A673 (cell line): ENCODE results near the gene MTX1. TPM values are rescaled to one million over a fixed set of nuclear protein-coding genes. Genes with fewer than 3 reads are reported as not detected.

Experiments
- Bru-seq: library from RNA; stranded (reverse); fragments of 400-500 nt; gene quantifications from one replicate; lab custom pipeline; 2021; lab: Mats Ljungman, UMichigan
- BruChase-seq, 2 experiments: library from RNA; stranded (reverse); fragments of 400-500 nt; gene quantifications; one replicate each; lab custom pipeline; 2021; lab: Mats Ljungman, UMichigan
- BruUV-seq: library from RNA; stranded (reverse); fragments of 400-500 nt; replicated peaks from 2 replicates; lab custom pipeline; 2021; lab: Mats Ljungman, UMichigan
- CTCF ChIA-PET: fragments of 300-600 bp; sonication (Branson Sonifier 250); formaldehyde crosslinking; loops from one replicate; lab custom pipeline; 2022; ENCODE audit warnings: antibody characterized with exemption; lab: Charles Lee
- POLR2A ChIA-PET: fragments of 300-600 bp; sonication (Branson Sonifier 250); formaldehyde crosslinking; loops from one replicate; lab custom pipeline; 2022; ENCODE audit warnings: antibody characterized with exemption; ENCODE audit not compliant: low non-redundant PET; lab: Charles Lee
- DNase-seq: peaks from one replicate; pipeline ENCODE4 v3.0.0-alpha.2; 2015; ENCODE audit warnings: low spot score
- H3K27ac ChIP-seq: fragments of 200-600 bp; sonication (generic); 2 replicates; pipeline ENCODE4 v1.5.1; 2016; ENCODE audit warnings: mixed run types, low read depth, mild to moderate bottlenecking, mixed read lengths, antibody characterized with exemption, low read length; ENCODE audit not compliant: poor library complexity, severe bottlenecking
- H3K27me3 ChIP-seq: fragments of 200-600 bp; sonication (generic); replicated peaks from 2 replicates; pipeline ENCODE4 v1.6.1; 2017; ENCODE audit warnings: mixed run types, low read depth, mild to moderate bottlenecking, mixed read lengths, antibody characterized with exemption, low read length; ENCODE audit not compliant: insufficient read depth, poor library complexity
- H3K36me3 ChIP-seq: fragments of 200-600 bp; sonication (generic); 2 replicates; pipeline ENCODE4 v1.6.1; 2016; ENCODE audit warnings: mixed run types, mild to moderate bottlenecking, mixed read lengths, antibody characterized with exemption, low read length; ENCODE audit not compliant: insufficient read depth, poor library complexity, severe bottlenecking
- H3K4me1 ChIP-seq: fragments of 200-600 bp; sonication (generic); 2 replicates; pipeline ENCODE4 v1.6.1; 2017; ENCODE audit warnings: mixed run types, mild to moderate bottlenecking, mixed read lengths, antibody characterized with exemption, low read length; ENCODE audit not compliant: insufficient read depth, poor library complexity, severe bottlenecking
- H3K4me3 ChIP-seq: fragments of 200-600 bp; sonication (generic); 2 replicates; pipeline ENCODE4 v1.5.1; 2016; ENCODE audit warnings: low read depth, mixed run types, mild to moderate bottlenecking, mixed read lengths, low read length; ENCODE audit not compliant: poor library complexity, severe bottlenecking
- H3K9me3 ChIP-seq: fragments of 200-600 bp; sonication (generic); 2 replicates; pipeline ENCODE4 v1.6.1; 2016; ENCODE audit warnings: mixed run types, low read depth, mild to moderate bottlenecking, mixed read lengths, antibody characterized with exemption, low read length; ENCODE audit not compliant: poor library complexity, severe bottlenecking
- CTCF ChIP-seq: fragments of 300-800, 200-600 bp; sonication (generic); conservative IDR thresholded peaks from 2 replicates; pipeline ENCODE4 v1.5.1; 2017; ENCODE audit warnings: low read depth, mild to moderate bottlenecking, antibody characterized with exemption, low read length, moderate library complexity, mixed read lengths
- EZH2 ChIP-seq: fragments of 200-600 bp; sonication (generic); IDR thresholded peaks from 2 replicates; pipeline ENCODE4 v1.6.1; 2017; ENCODE audit warnings: borderline replicate concordance, low read depth, mild to moderate bottlenecking, mixed read lengths, antibody characterized with exemption, low read length; ENCODE audit not compliant: poor library complexity, severe bottlenecking
- intact Hi-C: fragments of 100-400 bp; cut with micrococcal nuclease; formaldehyde crosslinking; loops from one replicate; pipeline ENCODE4 v1.10.0; 2022; ENCODE audit not compliant: unreplicated experiment
- long read RNA-seq: library from polyadenylated mRNA; stranded (forward); transcript quantifications from one replicate; pipeline ENCODE4 v2.0.0, GENCODE V29; 2022
- total RNA-seq: library from RNA; stranded (reverse); gene quantifications from 2 replicates; pipeline ENCODE4 v1.2.3, GENCODE V29; 2021

The MTX1 gene
- total RNA-seq (65.2 and 75.9 TPM in 2 replicates), Bru-seq, nascent RNA (percentile 69 among the genes with signal in this experiment), BruChase-seq, experiment 1, labeled RNA remaining after a 2-hour chase (percentile 64 among the genes with signal in this experiment), BruChase-seq, experiment 2, labeled RNA remaining after a 6-hour chase (percentile 70 among the genes with signal in this experiment)
- long read RNA-seq, transcript MTX1-201 (7 exons, 1,441 nt): minor isoform, 9 of 153 reads
- long read RNA-seq, transcript MTX1-202 (8 exons, 1,632 nt): major isoform, 136 of 153 reads
- long read RNA-seq, partial matches to known transcripts: 3 of 153 reads
- long read RNA-seq, other reads (novel, unspliced or antisense): 5 of 153 reads

DNA sequence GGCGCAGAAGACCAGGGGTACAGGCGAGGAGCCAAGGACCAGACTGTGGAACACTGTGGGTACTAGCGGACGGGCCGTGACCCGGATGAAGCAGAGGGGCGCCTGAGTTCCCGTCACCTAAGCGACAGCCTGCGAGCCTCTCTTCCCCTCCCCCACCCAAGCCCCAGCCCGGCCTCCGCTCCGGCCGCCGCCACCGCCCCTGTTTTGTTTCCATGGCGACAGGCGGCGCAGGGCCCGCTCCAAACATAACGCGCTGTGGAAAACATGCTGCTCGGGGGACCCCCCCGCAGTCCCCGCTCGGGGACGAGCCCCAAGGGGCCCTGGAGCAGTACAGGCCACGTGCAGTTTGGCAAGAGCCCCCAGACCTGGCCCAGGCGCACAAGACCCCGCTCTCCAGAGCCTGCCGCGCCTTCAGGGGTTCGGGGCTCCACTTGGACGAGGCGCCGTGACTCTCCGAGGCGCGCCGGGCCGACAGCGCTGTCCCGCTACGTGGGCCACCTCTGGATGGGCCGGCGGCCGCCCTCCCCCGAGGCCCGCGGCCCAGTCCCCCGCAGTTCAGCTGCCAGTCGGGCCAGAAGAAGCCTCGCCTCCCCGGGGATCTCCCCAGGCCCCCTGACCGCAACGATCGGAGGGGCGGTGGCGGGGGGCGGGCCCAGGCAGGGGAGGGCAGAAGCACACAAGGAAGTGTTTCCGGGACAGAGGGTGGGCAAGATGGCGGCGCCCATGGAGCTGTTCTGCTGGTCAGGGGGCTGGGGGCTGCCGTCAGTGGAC, at the start of gene MTX1:
TSS of gene MTX1 (plus strand) at position 155 of the 771 bp plus-strand sequence. CDS start at position 265, 110 bp downstream.
- POLR2A ChIA-PET: interaction anchor here (0.5 to 0.7 kb wide), 2 partner anchors 12 to 18 kb away, joined by 3 to 4 read pairs; no protein-coding TSS in a partner anchor
- CTCF ChIA-PET: interaction anchor here (1.0 kb wide), 1 partner anchor 15 kb away, joined by 6 read pairs; no protein-coding TSS in a partner anchor
- BruUV-seq: no TSS peak
- peak; percentile 87 for DNase-seq
- peak within 1 kb of the TSS; percentile 95 for H3K4me3 ChIP-seq
- H3K27me3 ChIP-seq: no peaks in the 10 kb centered on the region
- peak within 1 kb of the TSS; percentile 93 for H3K27ac ChIP-seq
- TF ChIP-seq CTCF: no peak
- TF ChIP-seq EZH2: no peak
- no peaks in the 10 kb centered on the region for H3K36me3 ChIP-seq
- no peaks in the 10 kb centered on the region for H3K9me3 ChIP-seq
- H3K4me1 ChIP-seq: peaks cover 16% of the 10 kb centered on the region
- intact Hi-C loops: loop anchor here (5.0 to 10.0 kb wide), 3 partner anchors 34 to 386 kb away; partner anchors contain the start of gene RUSC1

DNA sequence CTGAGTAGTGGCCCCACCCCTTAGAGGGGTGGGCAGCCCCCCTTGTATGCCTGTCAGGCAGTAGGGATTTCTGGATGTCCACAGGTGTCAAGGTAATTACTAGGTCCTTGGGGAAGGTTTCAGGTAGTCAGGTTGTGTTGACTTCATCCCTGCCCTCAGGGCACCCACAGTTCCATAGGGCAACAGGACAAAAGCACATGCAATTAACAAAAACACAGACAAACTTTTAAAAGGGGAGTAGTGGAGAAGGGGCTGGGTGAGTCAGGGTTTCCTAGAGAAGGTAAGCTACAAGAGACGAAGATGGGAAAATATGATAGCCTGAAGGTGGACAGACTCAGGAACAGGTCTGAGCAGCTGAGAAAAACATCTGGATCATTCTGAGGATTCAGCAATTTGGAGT, 49.5 kb upstream of the MTX1 start:
- BruUV-seq: no TSS peak
- DNase-seq: no peak

More for the DNA sequence above, 49.5 kb upstream of the MTX1 start:
- Histone ChIP-seq H3K36me3 (no peaks in the 10 kb centered on the region), H3K27ac (no peak overlapping the region), H3K9me3 (no peaks in the 10 kb centered on the region), H3K27me3 (no peaks in the 10 kb centered on the region), H3K4me1 (no peaks in the 10 kb centered on the region), H3K4me3 (no peak overlapping the region)
- intact Hi-C loops: no loop called here
- ChIA-PET POLR2A (no interaction called here), CTCF (no interaction called here)
- TF ChIP-seq EZH2 (no peak), CTCF (no peak)
